GM18868 (cell line): ENCODE results near the gene CXCL1.

Experiments
- ATAC-seq: cut with Tn5 transposase; IDR thresholded peaks from one replicate; pipeline ENCODE4 v1.9.1; 2021; ENCODE audit warnings: mild to moderate bottlenecking, moderate library complexity; ENCODE audit not compliant: unreplicated experiment

The CXCL1 gene

GRCh38 chr4:73912191-73912590 is 43.0 kb downstream of the CXCL1 start:
- ATAC-seq = no peak

GRCh38 chr4:73914071-73914470 is 44.9 kb downstream of the CXCL1 start:
- no peak for ATAC-seq

GRCh38 chr4:73916172-73916925 is 47.2 kb downstream of the CXCL1 start:
- ATAC-seq = no peak

DNA sequence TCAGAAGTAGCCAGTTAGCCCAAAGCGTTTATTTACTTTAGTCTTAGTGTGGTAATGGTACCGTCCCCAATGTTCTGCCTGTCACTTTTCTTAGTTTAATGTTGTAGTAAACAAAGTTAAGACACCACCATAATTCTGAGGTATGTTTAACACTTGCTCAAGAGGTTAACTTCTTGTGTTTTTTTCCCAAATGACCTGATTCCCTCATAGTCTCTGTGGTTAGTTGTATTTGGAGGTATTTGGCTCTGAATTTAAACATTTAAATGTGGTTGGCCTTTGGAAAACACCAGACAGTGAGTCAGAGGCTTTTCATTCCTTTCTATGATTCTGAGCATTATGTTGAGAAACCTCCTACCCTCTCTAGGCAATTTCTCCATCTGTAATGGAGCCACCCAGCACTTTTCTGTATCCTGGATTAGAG is 47.9 kb downstream of the CXCL1 start:
- ATAC-seq = peak; percentile 56

GRCh38 chr4:73918058-73918457 is 48.9 kb downstream of the CXCL1 start:
- no peak for ATAC-seq

DNA sequence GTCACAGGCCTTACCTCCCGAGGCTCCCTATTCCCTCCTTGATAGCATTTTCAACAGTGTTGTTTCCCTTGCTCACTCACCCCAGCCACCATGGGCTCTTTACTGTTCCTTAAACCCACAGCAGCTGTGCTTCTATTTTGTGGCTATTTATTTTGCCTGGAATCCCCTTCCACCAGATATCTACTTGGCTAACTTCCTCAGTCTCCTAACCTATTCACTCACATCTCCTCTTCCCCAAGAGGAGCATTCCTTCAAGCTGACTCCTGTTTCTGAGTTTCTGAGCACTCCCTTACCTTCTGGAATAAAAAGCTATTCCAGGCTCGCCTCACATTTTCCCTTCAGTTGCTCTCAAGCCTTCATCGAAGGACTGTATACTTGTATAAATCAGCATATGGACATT is 50.5 kb downstream of the CXCL1 start:
- no peak for ATAC-seq
